Fibroblast of villous mesenchyme (primary cell): ENCODE data around the gene ANK3. TPM values are rescaled to one million over a fixed set of nuclear protein-coding genes. Genes with fewer than 3 reads are reported as not detected.

Experiments used
- DNase-seq: peaks from one replicate; pipeline ENCODE4 v3.0.0-alpha.2; 2010; ENCODE audit warnings: low read depth
- H3K4me3 ChIP-seq: 2 replicates; pipeline ENCODE4 v1.5.1; 2011; ENCODE audit warnings: low read depth, mild to moderate bottlenecking, low read length
- CTCF ChIP-seq: IDR thresholded peaks from 2 replicates; pipeline ENCODE4 v1.5.1; 2012; ENCODE audit warnings: low read depth, mild to moderate bottlenecking, low read length; ENCODE audit not compliant: insufficient read depth
- total RNA-seq: library from RNA; depleted of rRNA; stranded (reverse); fragments of >200 nt; gene quantifications from 2 replicates; pipeline ENCODE4 v1.2.3, GENCODE V29; 2012

ANK3 gene
- total RNA-seq, 1 donor: 1.3 TPM

GRCh38 chr10:60144099-60144498 is 245.6 kb downstream of the ANK3 start:
- DNase-seq: no peak
- no peak for TF ChIP-seq CTCF
- H3K4me3 ChIP-seq: no peak overlapping the region

DNA sequence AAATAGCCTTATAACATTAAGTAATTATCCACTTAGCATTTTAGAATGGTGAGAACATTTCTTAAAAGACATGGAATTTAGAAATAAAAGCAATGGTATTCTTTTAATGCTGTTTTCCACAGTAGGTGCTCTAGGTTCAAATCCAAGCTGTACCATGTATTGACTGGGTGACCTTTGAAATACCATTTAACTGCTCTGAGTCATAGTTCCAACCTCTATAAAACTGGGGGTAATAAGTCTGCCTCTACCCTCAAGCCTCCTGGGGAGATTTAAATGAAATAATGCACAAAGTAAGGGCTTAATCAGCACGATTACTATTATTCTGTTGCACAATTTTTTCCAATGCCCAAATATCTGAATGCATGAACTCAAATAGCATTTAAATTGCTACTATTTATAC is 246.9 kb downstream of the ANK3 start:
- no peak for TF ChIP-seq CTCF
- DNase-seq: no peak
- H3K4me3 ChIP-seq: no peak overlapping the region

DNA sequence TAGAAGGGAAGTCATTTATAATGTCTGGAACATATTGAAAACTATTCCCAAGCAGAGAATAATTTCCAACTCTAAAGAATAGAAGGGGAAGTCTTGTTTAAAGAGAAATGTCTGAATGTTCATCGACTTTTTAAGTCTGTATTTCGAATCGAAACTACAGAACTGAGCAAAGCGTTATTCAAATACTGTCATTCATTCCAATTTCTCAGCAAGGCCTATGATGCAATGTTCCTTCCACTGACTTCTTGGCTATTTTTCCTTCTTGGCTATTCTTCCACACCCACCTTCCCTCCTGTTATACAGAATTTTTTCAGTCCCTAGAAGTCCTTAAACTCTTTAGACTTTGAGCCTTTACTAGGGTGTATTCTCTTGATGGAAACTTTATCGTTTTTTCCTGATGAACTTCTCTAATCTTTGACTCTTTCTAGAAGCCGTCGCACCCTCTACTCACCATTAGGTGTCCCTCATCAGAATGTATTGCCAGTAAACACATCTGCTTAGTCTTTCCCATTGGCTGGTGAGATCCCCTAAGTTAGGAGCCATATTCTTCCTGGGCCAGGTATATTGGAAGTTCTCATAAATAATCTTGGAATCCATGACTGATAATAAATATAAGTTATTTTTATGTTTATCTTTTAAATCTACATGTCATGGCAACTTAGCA is 247.6 kb downstream of the ANK3 start:
- DNase-seq: no peak
- no peak overlapping the region for H3K4me3 ChIP-seq
- TF ChIP-seq CTCF: no peak

GRCh38 chr10:60140651-60141632 is 248.7 kb downstream of the ANK3 start:
- DNase-seq: peak; percentile 79
- no peak for TF ChIP-seq CTCF
- H3K4me3 ChIP-seq: peak overlapping the region; percentile 31

DNA sequence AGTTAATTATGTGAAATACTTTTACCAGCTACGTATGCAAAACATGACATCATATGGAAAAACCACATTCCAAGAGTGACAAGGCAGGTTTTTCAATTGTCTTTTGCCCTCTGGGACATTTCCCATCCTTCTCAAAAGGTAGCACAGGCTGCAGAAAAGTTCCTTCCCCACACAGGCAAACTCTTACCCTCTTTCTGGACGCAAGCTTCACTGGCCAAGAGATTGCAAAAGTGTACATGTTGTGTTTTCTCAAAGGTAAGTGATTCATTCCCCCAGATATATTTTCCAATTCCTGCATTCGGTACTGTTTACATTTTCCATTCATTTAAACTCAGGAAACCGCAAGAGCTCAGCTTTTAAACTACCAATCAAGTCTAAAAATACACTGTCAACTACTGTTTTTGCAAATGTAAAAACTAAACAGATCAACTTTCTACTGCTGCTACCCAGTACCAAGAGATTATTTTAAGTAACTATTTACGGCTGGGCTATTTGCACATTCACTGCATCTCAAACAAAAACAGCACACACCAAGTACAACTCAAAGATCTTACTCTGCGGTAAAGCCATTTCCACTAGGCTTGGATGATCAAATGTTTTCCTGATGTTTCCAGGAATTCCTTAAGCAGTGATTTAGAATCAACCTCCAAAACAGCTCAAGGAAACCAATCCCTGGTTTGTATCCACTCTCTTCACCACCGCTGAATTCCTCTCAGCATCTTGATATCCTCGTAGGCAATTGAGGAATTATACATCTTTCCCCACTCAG is 249.7 kb downstream of the ANK3 start:
- H3K4me3 ChIP-seq: peak overlapping the region; percentile 31

More for the DNA sequence above, 249.7 kb downstream of the ANK3 start:
- peak; percentile 90 for DNase-seq
- TF ChIP-seq CTCF: no peak
